Measurements from ENCODE around the gene GTF2H2.
"Not testable (repeated sequence)": the region's sequence is repeated elsewhere in the genome, so short reads cannot be mapped to it uniquely, and the experiment has no call there.

Gene GTF2H2

GRCh38 chr5:71011194-71011792 is 56.2 kb downstream of the GTF2H2 start:
- DNase-seq (ENCODE audit: low spot score) = no peak

- DNase-seq (ENCODE audit: low spot score) = not testable (repeated sequence)
These were observed 60.5 kb downstream of the GTF2H2 start for GRCh38 chr5:71006983-71007382.

Measured in globus pallidus (tissue), 1 donor.